HEK293T (cell line): Measurements from ENCODE around the gene RANBP3.

Experiments used
- CTCF ChIA-PET: fragments of 350-600 bp; formaldehyde crosslinking; extraction: SDS; loops from one replicate; lab custom pipeline; 2021; ENCODE audit warnings: antibody characterized with exemption, inconsistent platforms; lab: Yijun Ruan, JAX
- POLR2A ChIA-PET: fragments of 350-600 bp; formaldehyde crosslinking; extraction: SDS; loops from one replicate; lab custom pipeline; 2020; ENCODE audit warnings: antibody characterized with exemption, inconsistent platforms; lab: Yijun Ruan, JAX
- DNase-seq: peaks from one replicate; pipeline ENCODE4 v3.0.0; 2012; ENCODE audit warnings: mixed read lengths; ENCODE audit errors: extremely low spot score
- ARNT ChIP-seq: fragments of 450-650 bp; IDR thresholded peaks from 2 replicates; pipeline ENCODE4 v1.6.1; 2017; ENCODE audit warnings: mild to moderate bottlenecking
- BHLHE40 ChIP-seq: fragments of 450-650 bp; IDR thresholded peaks from 2 replicates; pipeline ENCODE4 v1.6.1; 2016; ENCODE audit warnings: mild to moderate bottlenecking, moderate library complexity, borderline replicate concordance
- CTBP1 ChIP-seq: fragments of 450-650 bp; IDR thresholded peaks from 2 replicates; pipeline ENCODE4 v1.6.1; 2016; ENCODE audit warnings: borderline replicate concordance
- ELF4 ChIP-seq: fragments of 450-650 bp; IDR thresholded peaks from 2 replicates; pipeline ENCODE4 v1.6.1; 2017; ENCODE audit warnings: antibody characterized with exemption
- FOXA1 ChIP-seq: fragments of 450-650 bp; IDR thresholded peaks from 2 replicates; pipeline ENCODE4 v1.6.1; 2016; ENCODE audit warnings: mild to moderate bottlenecking
- FOXK2 ChIP-seq: fragments of 450-650 bp; IDR thresholded peaks from 2 replicates; pipeline ENCODE4 v1.6.1; 2016; ENCODE audit warnings: mild to moderate bottlenecking
- FOXM1 ChIP-seq: fragments of 450-650 bp; IDR thresholded peaks from 2 replicates; pipeline ENCODE4 v1.6.1; 2017; ENCODE audit warnings: mild to moderate bottlenecking, borderline replicate concordance
- HDGF ChIP-seq: fragments of 450-650 bp; IDR thresholded peaks from 2 replicates; pipeline ENCODE4 v1.6.1; 2017; ENCODE audit warnings: antibody characterized with exemption, borderline replicate concordance
- L3MBTL2 ChIP-seq: fragments of 450-650 bp; conservative IDR thresholded peaks from 2 replicates; pipeline ENCODE4 v1.6.1; 2016; ENCODE audit warnings: mild to moderate bottlenecking
- LEF1 ChIP-seq: fragments of 450-650 bp; IDR thresholded peaks from 2 replicates; pipeline ENCODE4 v1.6.1; 2017; ENCODE audit warnings: mild to moderate bottlenecking, borderline replicate concordance
- NFRKB ChIP-seq: fragments of 450-650 bp; IDR thresholded peaks from 2 replicates; pipeline ENCODE4 v1.6.1; 2016; ENCODE audit warnings: mild to moderate bottlenecking, moderate library complexity
- SP1 ChIP-seq: fragments of 450-650 bp; IDR thresholded peaks from 2 replicates; pipeline ENCODE4 v1.6.1; 2017
- SUZ12 ChIP-seq: fragments of 450-650 bp; IDR thresholded peaks from 2 replicates; pipeline ENCODE4 v1.6.1; 2016; ENCODE audit warnings: mild to moderate bottlenecking
- TARDBP ChIP-seq: fragments of 450-650 bp; IDR thresholded peaks from 2 replicates; pipeline ENCODE4 v1.6.1; 2016
- ZNF384 ChIP-seq: fragments of 450-650 bp; IDR thresholded peaks from 2 replicates; pipeline ENCODE4 v1.6.1; 2016
- TF ChIP-seq, protein P1 (sequence below): fragments of 450-650 bp; IDR thresholded peaks from 2 replicates; pipeline ENCODE4 v1.6.1; 2016

The RANBP3 gene

DNA sequence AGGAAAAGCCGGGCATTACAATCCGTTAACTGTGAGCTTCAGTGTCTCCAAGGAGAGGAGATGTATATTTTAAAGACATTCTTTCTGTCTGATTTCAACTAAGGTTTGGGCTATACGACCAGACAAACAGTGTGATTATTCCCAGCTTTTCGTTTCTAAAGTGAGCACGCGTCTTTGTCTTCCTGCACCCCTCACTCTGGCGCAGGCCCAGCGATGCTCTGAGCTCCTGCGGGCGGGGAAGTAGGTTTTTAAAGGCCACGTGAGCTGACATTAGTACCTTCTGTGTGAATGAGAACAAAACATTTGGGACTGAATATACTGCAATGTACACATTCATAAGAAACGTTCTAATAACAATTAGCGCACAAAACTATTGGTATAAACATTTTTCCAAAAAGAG, 15.3 kb upstream of the RANBP3 start:
- CTCF ChIA-PET = interaction anchor here (0.7 to 1.1 kb wide), 2 partner anchors 26 to 29 kb away, joined by 3 read pairs; no protein-coding TSS in a partner anchor

DNA sequence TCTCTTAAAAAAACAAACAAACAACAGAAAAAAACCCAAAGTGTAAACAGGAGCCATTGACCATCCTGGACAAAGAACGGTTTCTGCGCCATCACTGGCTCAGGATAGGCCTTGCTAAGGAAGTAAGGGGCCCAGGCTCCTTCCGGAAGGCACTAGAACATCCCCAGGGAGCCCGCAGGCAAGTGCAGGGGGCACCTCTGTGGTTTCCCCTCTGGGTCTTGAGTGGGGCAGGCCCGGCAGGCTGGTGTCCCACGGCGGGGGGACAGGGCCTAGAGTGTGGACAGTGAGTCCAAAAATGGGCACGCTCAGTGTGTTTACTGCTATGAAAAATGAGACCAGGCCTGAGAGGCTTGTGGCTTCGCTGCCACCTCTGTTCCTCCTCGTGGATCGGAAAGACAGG, 14.8 kb upstream of the RANBP3 start:
- no peak for DNase-seq
- TF ChIP-seq BHLHE40 (no peak), FOXK2 (no peak), L3MBTL2 (no peak), NFRKB (no peak), TARDBP (no peak), FOXM1 (no peak), ELF4 (no peak), ZNF384 (no peak), LEF1 (no peak), SUZ12 (no peak)
- POLR2A ChIA-PET = interaction anchor here (1.2 kb wide), 1 partner anchor 13 kb away, joined by 5 read pairs; no protein-coding TSS in a partner anchor
- CTCF ChIA-PET = interaction anchor here (0.7 to 1.1 kb wide), 2 partner anchors 27 to 30 kb away, joined by 3 read pairs; no protein-coding TSS in a partner anchor

More for the DNA sequence above, 15.3 kb upstream of the RANBP3 start:
- no peak for DNase-seq
- POLR2A ChIA-PET = interaction anchor here (1.2 kb wide), 1 partner anchor 14 kb away, joined by 5 read pairs; no protein-coding TSS in a partner anchor
- TF ChIP-seq HDGF (no peak), BHLHE40 (no peak), ZNF384 (no peak), TARDBP (no peak), LEF1 (no peak), NFRKB (no peak), L3MBTL2 (no peak), CTBP1 (no peak), ARNT (no peak), FOXK2 (no peak), FOXM1 (no peak), SP1 (no peak), FOXA1 (no peak), ELF4 (no peak)
- TF ChIP-seq, protein P1, sequence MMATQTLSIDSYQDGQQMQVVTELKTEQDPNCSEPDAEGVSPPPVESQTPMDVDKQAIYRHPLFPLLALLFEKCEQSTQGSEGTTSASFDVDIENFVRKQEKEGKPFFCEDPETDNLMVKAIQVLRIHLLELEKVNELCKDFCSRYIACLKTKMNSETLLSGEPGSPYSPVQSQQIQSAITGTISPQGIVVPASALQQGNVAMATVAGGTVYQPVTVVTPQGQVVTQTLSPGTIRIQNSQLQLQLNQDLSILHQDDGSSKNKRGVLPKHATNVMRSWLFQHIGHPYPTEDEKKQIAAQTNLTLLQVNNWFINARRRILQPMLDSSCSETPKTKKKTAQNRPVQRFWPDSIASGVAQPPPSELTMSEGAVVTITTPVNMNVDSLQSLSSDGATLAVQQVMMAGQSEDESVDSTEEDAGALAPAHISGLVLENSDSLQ = no peak

DNA sequence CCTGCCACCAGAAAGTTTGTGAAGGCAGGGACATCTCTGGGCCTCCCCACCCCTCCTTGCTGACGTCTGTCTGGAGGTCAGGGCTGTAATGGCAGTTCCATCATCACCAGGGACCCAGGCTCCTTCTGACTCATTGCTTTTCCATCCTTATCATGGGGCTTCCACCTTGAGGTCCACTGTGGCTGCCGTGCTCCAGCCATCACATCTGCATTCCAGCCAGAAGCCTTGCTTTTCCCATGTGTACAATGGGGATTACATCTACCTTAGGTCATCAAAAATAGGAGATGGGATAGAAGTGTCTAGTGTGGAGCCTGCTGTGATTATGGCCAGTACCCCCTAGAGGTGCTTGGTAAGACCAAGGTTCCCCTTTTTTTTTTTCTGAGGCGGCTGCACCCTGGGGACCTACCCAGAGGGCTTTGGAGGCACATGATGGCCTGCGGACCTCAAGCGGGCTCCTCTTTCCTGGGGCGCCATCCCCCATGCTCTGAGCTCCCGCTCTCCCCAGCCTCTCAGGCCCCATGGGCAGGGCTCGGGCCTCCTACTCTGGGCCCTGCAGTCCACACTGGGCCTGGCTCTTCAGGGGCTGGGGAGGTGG, 13.4 kb upstream of the RANBP3 start:
- ChIA-PET POLR2A (interaction anchor here (1.8 kb wide), 1 partner anchor 23 kb away, joined by 9 read pairs; no protein-coding TSS in a partner anchor), CTCF (interaction anchor here (0.6 kb wide), 1 partner anchor 127 kb away, joined by 3 read pairs; no protein-coding TSS in a partner anchor)
- no peak for TF ChIP-seq ZNF384
- no peak for DNase-seq

DNA sequence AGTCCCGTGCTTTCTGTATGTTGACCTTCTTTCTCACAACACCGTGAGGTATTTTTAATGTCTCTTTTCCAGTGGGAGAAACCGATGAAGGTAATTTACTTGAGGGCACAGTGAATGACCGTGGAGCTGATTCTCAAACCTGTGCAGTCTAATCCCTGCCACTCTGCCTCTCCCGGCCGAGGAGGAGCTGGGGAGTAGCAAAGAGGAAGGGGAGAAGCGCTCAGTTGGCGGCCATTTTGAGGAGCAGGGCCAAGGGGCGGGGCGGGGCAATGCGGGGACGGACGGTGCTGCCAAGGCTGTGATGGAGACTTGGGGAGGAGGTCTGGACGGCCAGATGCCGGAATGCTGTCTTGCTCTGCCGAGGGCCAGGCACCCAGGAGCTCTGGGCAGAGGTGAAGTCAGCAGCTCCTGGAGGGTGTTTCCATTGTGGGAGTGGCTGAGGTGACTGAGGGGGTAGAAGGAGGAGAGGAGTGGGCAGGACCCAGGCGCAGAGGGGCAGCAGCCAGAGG, 12.4 kb upstream of the RANBP3 start:
- DNase-seq = peak; percentile 77
- POLR2A ChIA-PET = interaction anchor here (0.7 to 3.6 kb wide), 8 partner anchors 8 to 35 kb away, joined by 3 to 33 read pairs (median 6); partner anchors contain the start of gene RANBP3
- CTCF ChIA-PET = interaction anchor here (0.6 to 4.6 kb wide), 4 partner anchors 9 to 39 kb away, joined by 3 to 17 read pairs (median 8); no protein-coding TSS in a partner anchor

DNA sequence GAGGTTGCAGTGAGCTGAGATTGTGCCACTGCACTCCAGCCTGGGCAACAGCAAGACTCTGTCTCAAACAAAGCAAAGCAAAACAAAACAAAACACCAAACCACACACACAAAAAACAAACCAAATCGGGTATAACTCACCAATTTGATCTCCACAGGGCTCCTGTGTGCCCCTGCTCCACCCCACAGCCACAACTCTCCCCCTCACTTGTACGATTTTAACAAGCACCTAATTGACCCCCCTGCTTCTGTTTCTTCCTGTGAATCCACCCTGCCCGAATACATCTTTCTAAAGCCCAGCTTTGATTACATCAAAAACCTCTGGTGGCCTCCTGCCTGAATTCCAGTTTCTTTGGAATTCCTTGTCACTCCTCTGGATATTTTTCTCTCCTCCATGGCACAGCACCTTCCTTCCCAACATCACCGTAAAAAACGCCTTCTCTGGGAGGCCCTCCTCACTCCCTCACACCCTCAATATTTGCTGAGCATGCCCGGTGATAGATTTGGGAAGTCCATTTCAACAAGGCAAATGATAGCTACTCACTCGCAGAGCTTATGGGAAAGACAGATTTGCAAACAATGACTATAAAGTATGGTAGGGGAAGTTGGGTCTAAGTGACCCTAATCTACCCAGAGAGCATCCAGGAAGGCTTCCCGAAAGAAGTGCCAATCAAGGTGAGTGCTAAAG, 11.6 kb upstream of the RANBP3 start:
- no peak for DNase-seq
- ChIA-PET CTCF (interaction anchor here (1.3 to 4.6 kb wide), 6 partner anchors 10 to 33 kb away, joined by 4 to 30 read pairs (median 8); no protein-coding TSS in a partner anchor), POLR2A (interaction anchor here (1.0 to 3.6 kb wide), 6 partner anchors 8 to 33 kb away, joined by 3 to 33 read pairs (median 8); partner anchors contain the start of gene RANBP3)
- no peak for TF ChIP-seq FOXK2
- TF ChIP-seq FOXM1 = no peak
- no peak for TF ChIP-seq L3MBTL2
- TF ChIP-seq ARNT = no peak
- TF ChIP-seq LEF1 = no peak

More for the DNA sequence above, 12.4 kb upstream of the RANBP3 start:
- no peak for TF ChIP-seq L3MBTL2
- TF ChIP-seq CTBP1 = no peak
- TF ChIP-seq ARNT = no peak
- no peak for TF ChIP-seq TARDBP
- no peak for TF ChIP-seq ZNF384
- no peak for TF ChIP-seq FOXA1
- no peak for TF ChIP-seq LEF1
- TF ChIP-seq NFRKB = no peak
- TF ChIP-seq SUZ12 = no peak
- no peak for TF ChIP-seq HDGF
- no peak for TF ChIP-seq ELF4
- no peak for TF ChIP-seq FOXK2
- no peak for TF ChIP-seq BHLHE40
- TF ChIP-seq SP1 = no peak

DNA sequence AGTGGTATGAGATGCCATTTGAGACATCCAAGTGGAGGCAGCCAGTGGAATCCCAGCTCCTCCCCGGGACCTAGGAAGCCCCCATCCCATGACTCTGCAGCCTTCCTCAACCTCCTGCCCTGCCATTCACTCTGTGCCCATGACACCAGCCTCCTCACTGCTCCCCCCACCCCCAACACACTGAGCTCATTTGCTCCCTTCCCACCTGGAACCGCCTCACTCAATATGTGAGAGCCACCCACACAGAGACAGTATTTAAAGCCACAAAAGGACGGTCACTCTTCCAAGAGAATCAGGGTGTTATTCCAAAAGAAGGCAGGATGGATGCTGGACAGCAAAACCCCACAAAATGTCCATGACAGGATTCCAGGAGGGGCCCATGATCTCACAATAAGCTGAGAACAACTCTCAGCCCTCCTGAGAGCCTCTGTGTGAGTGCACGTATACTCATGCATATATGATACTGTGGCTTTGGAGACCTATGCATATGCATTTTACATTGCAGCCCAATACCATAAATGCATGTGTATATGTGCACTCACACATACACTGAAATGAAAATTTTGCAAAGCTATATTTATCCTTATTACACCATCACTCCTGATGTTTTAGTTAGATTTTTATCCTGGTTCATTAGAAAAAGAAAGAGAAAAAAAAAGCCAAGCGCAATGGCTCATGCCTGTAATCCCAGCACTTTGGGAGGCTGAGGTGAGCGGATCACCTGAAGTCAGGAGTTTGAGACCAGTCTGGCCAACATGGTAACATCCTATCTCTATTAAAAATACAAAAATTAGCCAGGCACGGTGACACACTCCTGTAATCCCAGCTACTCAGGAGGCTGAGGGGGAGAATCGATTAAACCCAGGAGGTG, 10.8 kb upstream of the RANBP3 start:
- ChIA-PET POLR2A (interaction anchor here (1.2 to 3.6 kb wide), 3 partner anchors 10 to 34 kb away, joined by 7 to 33 read pairs (median 10); partner anchors contain the start of gene RANBP3), CTCF (interaction anchor here (1.5 to 4.6 kb wide), 6 partner anchors 9 to 185 kb away, joined by 4 to 30 read pairs (median 7); no protein-coding TSS in a partner anchor)
- no peak for TF ChIP-seq SUZ12
- no peak for TF ChIP-seq L3MBTL2
- TF ChIP-seq TARDBP = no peak
- no peak for TF ChIP-seq HDGF
- TF ChIP-seq ZNF384 = no peak
- TF ChIP-seq ELF4 = no peak
- no peak for TF ChIP-seq FOXM1
- TF ChIP-seq FOXK2 = no peak
- no peak for TF ChIP-seq ARNT
- no peak for TF ChIP-seq SP1
- TF ChIP-seq LEF1 = no peak
- TF ChIP-seq BHLHE40 = no peak
- no peak for TF ChIP-seq CTBP1
- no peak for TF ChIP-seq FOXA1
- TF ChIP-seq, protein P1 = no peak
- TF ChIP-seq NFRKB = no peak
- no peak for DNase-seq
